ENCODE results near the gene TNFRSF14. TPM values are rescaled to one million over a fixed set of nuclear protein-coding genes. Genes with fewer than 3 reads are reported as not detected.

TNFRSF14 gene
- polyA plus RNA-seq, 2 of the 4 experiments (the other 2 are of a cell fraction), result 0.16 to 0.25 TPM

- H3K4me1 ChIP-seq, result no peaks in the 10 kb centered on the region
- no peak overlapping the region for H3K27ac ChIP-seq
- no peaks in the 10 kb centered on the region for H3K9me3 ChIP-seq
- 87% methylated on average over 13 of the region's 26 CpGs for WGBS (ENCODE audit: missing lambda C conversion rate)
- no peak overlapping the region for H3K4me3 ChIP-seq
- H3K4me2 ChIP-seq, result no peak overlapping the region
- FAIRE-seq (no peak), DNase-seq (ENCODE audit: low read depth in 1 of 2, low spot score in 1 of 2) (no peak), ATAC-seq (no peak)
- POLR2A ChIA-PET, result no interaction called here
- TF ChIP-seq EHMT2 (IDR thresholded peaks at IDR 0.05; ENCODE audit: low read depth) (no peak), NFE2L2 (conservative IDR thresholded peaks at IDR 0.05; ENCODE audit: low read length) (no peak), BHLHE40 (IDR thresholded peaks at IDR 0.05; ENCODE audit: low read depth, low read length) (no peak), NPAS2 (CRISPR knock-in tag; IDR thresholded peaks at IDR 0.05; ENCODE audit: borderline replicate concordance) (no peak), EP300 (IDR thresholded peaks at IDR 0.05) (no peak), FOSL2 (IDR thresholded peaks at IDR 0.05) (no peak), FOSL2 (CRISPR knock-in tag; IDR thresholded peaks at IDR 0.05) (no peak), ZNF302 (CRISPR knock-in tag; IDR thresholded peaks at IDR 0.05) (no peak)
- CTCF ChIA-PET, result no interaction called here
Observed at GRCh38 chr1:2593251-2593878, 37.2 kb downstream of the TNFRSF14 start.

- no peak overlapping the region for H3K4me2 ChIP-seq
- no peak overlapping the region for H3K27ac ChIP-seq
- H3K4me1 ChIP-seq, result no peaks in the 10 kb centered on the region
- FAIRE-seq (no peak), ATAC-seq (no peak), DNase-seq (ENCODE audit: low read depth in 1 of 2, low spot score in 1 of 2) (no peak)
- 63% methylated on average over 7 of the region's 20 CpGs for WGBS (ENCODE audit: missing lambda C conversion rate)
- no peak overlapping the region for H3K4me3 ChIP-seq
- H3K9me3 ChIP-seq, result no peaks in the 10 kb centered on the region
- TF ChIP-seq ZC3H11A (IDR thresholded peaks at IDR 0.05) (no peak), ZNF302 (CRISPR knock-in tag; IDR thresholded peaks at IDR 0.05) (no peak), REST (IDR thresholded peaks at IDR 0.05) (no peak), ZSCAN20 (CRISPR knock-in tag; IDR thresholded peaks at IDR 0.05) (no peak), HES2 (IDR thresholded peaks at IDR 0.05) (no peak), JUNB (IDR thresholded peaks at IDR 0.05) (no peak), PBX3 (IDR thresholded peaks at IDR 0.05) (no peak), HEYL (CRISPR knock-in tag; IDR thresholded peaks at IDR 0.05) (no peak), TP53 (CRISPR knock-in tag; IDR thresholded peaks at IDR 0.05) (no peak)
- POLR2A ChIA-PET, result no interaction called here
- CTCF ChIA-PET, result no interaction called here
Observed at GRCh38 chr1:2594001-2594640, 38.0 kb downstream of the TNFRSF14 start.

- Histone ChIP-seq H3K27ac (no peak overlapping the region), H3K4me1 (no peaks in the 10 kb centered on the region), H3K9me3 (no peaks in the 10 kb centered on the region), H3K4me3 (no peak overlapping the region), H3K4me2 (no peak overlapping the region)
- FAIRE-seq, result no peak
- POLR2A ChIA-PET, result no interaction called here
- DNase-seq (ENCODE audit: low read depth in 1 of 2, low spot score in 1 of 2), result no peak
- CTCF ChIA-PET, result no interaction called here
- no peak for ATAC-seq
- 64% methylated on average over 7 of the region's 17 CpGs for WGBS (ENCODE audit: missing lambda C conversion rate)
- no peak for TF ChIP-seq FOXS1 (CRISPR knock-in tag; IDR thresholded peaks at IDR 0.05)
- no peak for TF ChIP-seq EHMT2 (IDR thresholded peaks at IDR 0.05; ENCODE audit: low read depth)
- TF ChIP-seq EP300 (IDR thresholded peaks at IDR 0.05), result no peak
- TF ChIP-seq SMC3 (IDR thresholded peaks at IDR 0.05), result no peak
- no peak for TF ChIP-seq ZFP36 (IDR thresholded peaks at IDR 0.05; ENCODE audit: borderline replicate concordance, partially characterized antibody)
- no peak for TF ChIP-seq MAZ (IDR thresholded peaks at IDR 0.05; ENCODE audit: borderline replicate concordance, low read depth, low read length)
- no peak for TF ChIP-seq CEBPB (IDR thresholded peaks at IDR 0.05)
- no peak for TF ChIP-seq REST (IDR thresholded peaks at IDR 0.05)
- TF ChIP-seq CHD2 (IDR thresholded peaks at IDR 0.05; ENCODE audit: low read length, partially characterized antibody), result no peak
- no peak for TF ChIP-seq MYC (IDR thresholded peaks at IDR 0.05; ENCODE audit: borderline replicate concordance, low read length)
- no peak for TF ChIP-seq HOXB5 (CRISPR knock-in tag; IDR thresholded peaks at IDR 0.05)
- no peak for TF ChIP-seq POLR2AphosphoS2 (conservative IDR thresholded peaks at IDR 0.05; ENCODE audit: low read length)
Observed at GRCh38 chr1:2594641-2595131, 38.5 kb downstream of the TNFRSF14 start.

Measured in A549 (cell line).